Measurements from ENCODE around the gene PARP1.

PARP1 gene

DNA sequence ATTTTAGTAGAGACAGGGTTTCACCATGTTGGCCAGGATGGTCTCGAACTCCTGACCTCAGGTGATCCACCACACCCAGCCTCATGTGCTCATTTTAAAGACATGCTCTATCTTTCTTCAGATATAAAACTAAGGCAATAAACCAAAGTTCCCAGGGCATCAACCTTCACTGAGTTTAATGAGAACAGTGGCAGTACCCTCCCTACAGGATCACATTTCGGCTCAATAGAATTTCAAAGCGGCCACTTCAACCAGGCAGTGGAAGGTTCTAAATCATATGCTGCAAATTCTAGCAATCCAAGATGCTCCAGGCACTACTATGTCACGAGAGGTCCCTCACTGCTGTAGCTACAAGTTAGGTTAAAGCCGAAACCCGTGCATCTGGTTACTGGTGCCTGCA is 45.5 kb downstream of the PARP1 start:
- no peak overlapping the region for H3K4me3 ChIP-seq (ENCODE audit: control insufficient read depth, low read depth, low read length)
- TF ChIP-seq, protein P1, sequence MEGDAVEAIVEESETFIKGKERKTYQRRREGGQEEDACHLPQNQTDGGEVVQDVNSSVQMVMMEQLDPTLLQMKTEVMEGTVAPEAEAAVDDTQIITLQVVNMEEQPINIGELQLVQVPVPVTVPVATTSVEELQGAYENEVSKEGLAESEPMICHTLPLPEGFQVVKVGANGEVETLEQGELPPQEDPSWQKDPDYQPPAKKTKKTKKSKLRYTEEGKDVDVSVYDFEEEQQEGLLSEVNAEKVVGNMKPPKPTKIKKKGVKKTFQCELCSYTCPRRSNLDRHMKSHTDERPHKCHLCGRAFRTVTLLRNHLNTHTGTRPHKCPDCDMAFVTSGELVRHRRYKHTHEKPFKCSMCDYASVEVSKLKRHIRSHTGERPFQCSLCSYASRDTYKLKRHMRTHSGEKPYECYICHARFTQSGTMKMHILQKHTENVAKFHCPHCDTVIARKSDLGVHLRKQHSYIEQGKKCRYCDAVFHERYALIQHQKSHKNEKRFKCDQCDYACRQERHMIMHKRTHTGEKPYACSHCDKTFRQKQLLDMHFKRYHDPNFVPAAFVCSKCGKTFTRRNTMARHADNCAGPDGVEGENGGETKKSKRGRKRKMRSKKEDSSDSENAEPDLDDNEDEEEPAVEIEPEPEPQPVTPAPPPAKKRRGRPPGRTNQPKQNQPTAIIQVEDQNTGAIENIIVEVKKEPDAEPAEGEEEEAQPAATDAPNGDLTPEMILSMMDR (IDR thresholded peaks at IDR 0.05; ENCODE audit: control insufficient read depth, insufficient read depth, low read depth, low read length, missing control alignments): no peak
- no peak for DNase-seq (ENCODE audit: low read depth)

DNA sequence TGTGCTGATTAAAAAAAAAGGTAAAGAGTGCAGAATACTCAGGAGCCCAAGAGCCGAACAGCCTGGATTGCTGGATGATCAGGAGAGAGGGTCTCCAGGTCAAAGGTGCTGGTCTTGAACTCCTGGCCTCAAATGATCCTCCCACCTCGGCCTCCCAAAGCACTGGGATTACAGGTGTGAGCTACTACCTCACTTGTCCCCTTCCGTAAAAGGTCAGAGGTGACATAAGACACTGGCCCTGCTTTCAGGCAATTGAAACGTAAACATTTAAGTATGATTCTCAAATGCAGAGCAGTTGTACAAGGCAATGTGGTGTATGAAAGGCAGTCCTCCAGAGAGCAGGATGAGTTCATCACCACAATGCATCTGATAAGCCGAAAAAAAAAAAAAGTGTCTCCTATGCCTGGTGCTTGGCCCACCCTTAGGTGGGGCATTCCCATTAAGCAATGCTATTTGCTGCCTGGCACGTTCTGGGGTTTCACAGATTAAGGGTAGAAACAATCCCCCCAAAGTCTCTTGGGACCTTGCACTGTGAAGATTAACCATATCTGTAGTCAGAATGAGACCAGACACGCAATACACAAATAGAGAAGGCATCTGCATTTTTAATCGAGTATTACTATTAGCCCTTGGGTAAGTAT is 47.7 kb downstream of the PARP1 start:
- no peak for DNase-seq (ENCODE audit: low read depth)
- H3K4me3 ChIP-seq (ENCODE audit: control insufficient read depth, low read depth, low read length): no peak overlapping the region
- TF ChIP-seq, protein P1 (IDR thresholded peaks at IDR 0.05; ENCODE audit: control insufficient read depth, insufficient read depth, low read depth, low read length, missing control alignments): no peak

DNA sequence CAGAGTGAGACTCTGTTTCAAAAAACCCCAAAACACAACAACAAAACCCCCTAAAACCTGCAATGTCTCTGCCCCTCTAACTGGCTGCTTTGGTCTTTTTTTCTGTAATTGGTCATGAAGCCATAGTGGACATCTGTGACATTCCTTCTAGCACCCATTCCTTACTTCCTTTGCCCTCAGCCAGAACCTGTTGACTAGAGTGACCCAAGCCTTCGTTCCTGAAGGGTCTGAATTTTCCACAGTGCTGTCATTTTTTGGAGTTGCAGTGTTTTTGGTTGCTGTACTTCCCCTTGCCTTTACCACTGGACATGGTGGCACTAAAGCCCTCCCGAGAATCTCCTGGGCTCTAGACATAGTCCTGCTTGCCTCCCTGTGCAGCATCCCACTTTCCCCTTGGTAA is 50.5 kb downstream of the PARP1 start:
- no peak for DNase-seq (ENCODE audit: low read depth)
- H3K4me3 ChIP-seq (ENCODE audit: control insufficient read depth, low read depth, low read length): no peak overlapping the region
- TF ChIP-seq, protein P1 (IDR thresholded peaks at IDR 0.05; ENCODE audit: control insufficient read depth, insufficient read depth, low read depth, low read length, missing control alignments): no peak

DNA sequence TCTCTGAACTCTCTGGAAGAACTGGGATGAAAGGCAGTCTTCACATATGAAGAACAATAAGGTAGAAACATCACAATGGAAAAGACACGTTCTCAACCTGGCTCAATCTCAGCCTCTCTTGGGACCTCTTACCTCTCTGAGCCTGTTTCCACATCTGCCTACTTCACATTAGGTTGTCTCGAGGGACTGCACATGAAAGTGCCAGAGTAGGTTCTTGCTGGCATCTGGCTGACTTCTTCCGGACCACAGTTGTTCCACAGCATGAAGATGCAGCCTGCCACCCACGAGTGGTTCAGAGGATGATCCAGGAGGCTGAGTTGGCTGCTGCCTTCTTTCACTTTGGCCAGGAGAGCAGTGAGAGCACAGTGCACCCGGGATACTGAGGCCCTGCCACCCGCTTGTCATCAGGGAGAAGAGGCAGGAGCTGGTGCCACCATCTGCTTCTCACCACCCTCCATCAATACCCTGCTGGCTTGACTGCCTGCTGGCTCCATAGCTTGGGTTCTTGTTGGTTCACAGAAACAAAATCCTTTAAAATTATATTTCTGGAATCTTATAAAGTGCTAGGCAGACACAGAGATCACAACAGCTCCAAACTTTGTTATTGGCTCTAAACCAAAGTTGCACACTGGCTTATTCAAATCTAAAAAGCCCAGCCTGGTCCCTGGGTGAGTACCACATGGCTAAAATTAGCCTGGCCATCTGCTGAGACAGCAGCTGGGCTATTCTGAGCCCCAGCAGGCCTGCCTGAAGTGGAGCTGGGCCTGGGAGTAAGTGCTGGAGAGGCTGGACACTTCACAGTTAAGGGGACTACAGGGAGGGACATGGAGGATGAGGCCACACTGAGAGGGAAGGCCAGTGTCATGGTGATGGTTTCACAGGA is 52.0 kb downstream of the PARP1 start:
- H3K4me3 ChIP-seq (ENCODE audit: control insufficient read depth, low read depth, low read length): no peak overlapping the region
- TF ChIP-seq, protein P1 (IDR thresholded peaks at IDR 0.05; ENCODE audit: control insufficient read depth, insufficient read depth, low read depth, low read length, missing control alignments): no peak
- no peak for DNase-seq (ENCODE audit: low read depth)

DNA sequence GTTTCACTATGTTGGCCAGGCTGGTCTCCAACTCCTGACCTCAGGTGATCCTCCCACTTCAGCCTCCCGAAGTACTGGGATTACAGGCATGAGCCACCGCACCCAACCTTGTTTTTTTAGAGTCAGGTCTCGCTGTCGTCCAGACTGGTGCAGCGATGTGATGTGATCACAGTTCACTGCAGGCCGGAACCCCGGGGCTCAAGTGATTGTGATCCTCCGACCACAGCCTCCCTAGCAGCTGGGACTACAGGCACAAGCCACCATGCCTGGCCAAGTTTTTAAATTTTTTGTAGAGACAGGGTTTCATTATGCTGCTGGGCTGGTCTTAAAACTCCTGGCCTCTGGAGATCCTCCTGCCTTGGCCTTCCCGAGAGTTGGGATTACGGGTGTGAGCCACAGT is 52.9 kb downstream of the PARP1 start:
- H3K4me3 ChIP-seq (ENCODE audit: control insufficient read depth, low read depth, low read length): no peak overlapping the region
- DNase-seq (ENCODE audit: low read depth): no peak
- TF ChIP-seq, protein P1 (IDR thresholded peaks at IDR 0.05; ENCODE audit: control insufficient read depth, insufficient read depth, low read depth, low read length, missing control alignments): no peak

DNA sequence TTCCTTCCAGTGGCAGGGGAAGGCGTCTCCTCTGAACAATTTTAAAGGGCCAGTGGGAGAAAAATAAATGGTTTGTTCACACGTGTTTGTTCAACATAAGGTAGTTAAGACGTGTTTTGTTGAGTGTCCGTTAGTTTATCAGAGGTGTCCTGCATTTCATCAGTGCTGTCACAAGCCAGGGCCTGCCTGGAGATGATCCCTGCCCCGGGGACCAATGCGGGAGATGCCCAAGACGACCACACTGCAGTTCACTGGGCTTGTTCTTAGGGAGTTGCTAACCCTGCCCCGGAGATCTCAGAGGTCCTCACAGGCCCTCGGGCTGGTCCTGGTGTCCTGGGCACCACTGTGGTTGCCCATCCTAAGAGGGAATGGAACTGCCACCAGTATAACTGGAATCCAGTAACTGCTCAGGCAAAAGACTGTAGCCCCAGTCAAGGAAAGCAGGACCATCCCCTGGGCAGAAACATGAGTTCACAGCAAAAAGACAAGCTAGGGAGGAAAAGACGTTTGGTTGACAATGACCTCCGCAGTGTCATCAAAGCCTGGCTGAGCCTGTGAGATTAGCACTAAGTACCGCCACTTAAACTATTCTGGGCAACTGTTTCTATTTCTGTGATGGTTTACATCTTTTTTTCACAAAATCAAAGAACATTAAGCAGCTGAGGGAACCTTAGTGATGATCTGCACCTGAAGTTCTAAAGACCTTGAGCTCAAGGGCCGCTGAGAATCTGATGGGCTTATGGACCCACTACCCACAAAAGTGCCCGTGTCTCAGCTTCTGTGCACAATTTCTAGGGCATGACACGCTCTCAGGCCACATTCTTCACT is 54.0 kb downstream of the PARP1 start:
- TF ChIP-seq, protein P1 (IDR thresholded peaks at IDR 0.05; ENCODE audit: control insufficient read depth, insufficient read depth, low read depth, low read length, missing control alignments): no peak
- H3K4me3 ChIP-seq (ENCODE audit: control insufficient read depth, low read depth, low read length): no peak overlapping the region
- no peak for DNase-seq (ENCODE audit: low read depth)

All from AG09309 (cell line).